LoVo (cell line): ENCODE data around the gene RIT1.

Experiments
- DNase-seq: peaks from one replicate; pipeline ENCODE4 v3.0.0-alpha.2; 2016; ENCODE audit warnings: low spot score

RIT1 gene

DNA sequence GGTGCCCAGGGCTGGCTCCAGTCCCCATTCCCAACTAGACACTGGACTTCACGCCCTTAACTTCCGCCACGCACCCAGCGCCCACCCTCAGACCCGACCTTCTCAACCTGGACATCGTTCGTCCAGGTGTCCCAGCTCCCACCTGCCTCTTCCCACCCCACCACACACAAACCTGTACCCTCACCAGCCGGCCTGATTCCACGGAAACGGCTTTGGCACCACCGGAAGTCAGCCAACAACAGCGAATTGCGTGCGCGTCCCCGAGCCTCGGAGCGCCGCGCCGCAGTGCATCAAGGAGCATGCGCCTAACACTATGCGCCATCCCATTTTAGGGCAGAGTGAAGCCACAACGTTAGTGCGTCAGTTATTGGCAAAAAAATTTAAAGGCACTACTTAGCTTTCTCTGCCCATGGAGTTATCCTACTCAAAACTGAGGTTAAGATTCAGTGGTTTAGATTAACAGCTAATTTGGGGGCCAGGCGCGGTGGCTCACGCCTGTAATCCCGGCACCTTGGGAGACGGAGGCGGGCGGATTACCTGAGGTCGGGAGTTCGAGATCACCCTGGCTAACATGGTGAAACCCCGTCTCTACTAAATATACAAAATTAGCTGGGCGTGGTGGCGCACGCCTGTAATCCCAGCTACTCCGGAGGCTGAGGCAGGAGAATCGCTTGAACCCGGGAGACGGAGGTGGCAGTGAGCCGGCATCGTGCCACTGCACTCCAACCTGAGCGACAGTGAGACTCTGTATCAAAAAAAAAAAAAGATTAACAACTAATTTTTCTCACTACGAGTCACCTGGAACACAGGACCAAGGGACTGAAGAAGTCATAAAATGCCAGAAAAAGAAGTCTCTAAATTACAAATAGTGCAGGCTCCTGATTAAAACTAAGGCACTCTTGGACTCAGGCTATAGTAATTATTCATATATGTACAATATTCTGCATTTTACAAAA is 53.9 kb downstream of the RIT1 start, which contains the start of gene GON4L:
Gene GON4L, minus strand, starts transcription at position 240 of the 956 bp plus-strand sequence. CDS start 3,434 bp downstream, outside the sequence.
- peak; percentile 94 for DNase-seq

DNA sequence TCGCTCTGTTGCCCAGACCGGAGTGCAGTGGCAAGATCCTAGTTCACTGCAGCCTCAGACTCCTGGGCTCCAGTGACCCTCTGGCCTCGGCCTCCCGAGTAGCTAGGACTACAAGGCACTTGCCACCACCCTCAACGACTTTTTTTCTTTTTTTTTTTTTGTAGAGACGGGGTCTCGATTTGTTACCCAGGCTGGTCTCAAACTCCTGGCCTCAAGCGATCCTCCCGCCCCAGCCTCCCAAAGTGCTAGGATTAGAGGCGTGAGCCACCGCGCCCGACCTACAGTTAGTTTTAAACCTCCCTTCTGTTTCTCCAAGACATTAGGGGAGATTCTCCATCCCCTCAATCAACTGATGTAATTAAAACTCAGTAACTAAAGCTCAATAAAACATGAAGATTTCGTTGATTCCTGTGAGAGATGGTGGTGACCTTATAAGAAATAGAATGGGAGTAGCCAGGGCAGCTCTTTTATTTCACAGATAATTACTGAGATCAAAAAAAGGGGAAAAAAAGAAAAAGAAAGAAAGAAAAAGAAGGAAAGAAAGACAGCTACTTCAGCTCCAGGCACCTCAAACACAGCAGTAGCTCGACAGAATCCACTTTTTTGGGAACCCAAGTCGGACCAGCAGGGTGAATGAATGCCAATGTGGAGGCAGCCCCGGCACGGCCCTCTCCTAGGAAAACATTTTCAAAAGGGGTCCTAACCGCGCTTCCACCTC is 54.7 kb downstream of the RIT1 start:
- no peak for DNase-seq

DNA sequence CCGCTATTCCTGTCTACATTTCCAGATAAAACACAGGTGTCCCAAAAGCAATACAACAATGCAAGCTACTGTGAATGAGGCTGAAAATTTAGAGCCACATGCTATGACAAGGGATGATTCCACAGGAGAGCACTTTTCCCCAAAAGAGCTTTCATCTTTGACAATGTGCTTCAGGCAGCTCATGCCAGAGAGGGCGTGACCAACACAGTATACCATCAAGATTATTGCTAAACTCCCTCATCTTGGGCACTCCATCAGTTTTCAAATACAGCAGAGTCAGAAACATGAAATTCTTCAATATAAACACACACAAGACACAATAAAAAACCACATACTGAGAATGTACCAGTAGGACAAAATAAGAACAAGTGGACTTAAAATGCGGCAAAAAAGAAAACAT is 60.8 kb downstream of the RIT1 start:
- no peak for DNase-seq

DNA sequence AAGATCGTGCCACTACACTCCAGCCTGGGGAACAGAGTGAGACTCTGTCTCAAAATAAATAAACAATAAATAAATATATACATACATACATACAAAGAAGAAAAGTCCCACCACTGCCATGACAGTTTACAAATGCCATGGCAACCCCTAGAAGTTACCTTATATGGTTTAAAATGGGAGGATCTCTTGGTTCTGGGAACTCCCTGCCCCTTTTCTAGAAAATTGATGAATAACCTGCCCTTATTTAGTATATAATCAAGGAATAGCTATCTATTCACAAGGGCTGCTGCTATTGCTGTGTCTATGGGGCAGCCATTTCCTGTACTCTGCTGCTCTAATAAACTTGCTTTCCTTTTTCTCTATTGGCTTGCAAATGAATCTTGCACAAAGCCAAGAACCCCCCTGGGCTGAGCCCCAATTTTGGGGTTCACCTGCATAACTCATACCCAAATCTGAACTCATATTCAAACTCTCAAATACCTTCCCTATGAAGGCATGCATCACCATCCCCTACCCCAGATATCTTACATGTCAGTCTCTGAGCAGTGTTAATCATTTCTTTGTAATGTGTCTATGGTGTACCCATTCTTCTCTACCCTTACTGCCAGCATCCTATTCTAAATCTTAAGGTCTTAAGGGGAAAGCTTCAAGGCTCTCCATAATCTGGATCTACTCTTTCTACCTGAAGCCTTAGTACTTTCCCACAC is 63.2 kb downstream of the RIT1 start:
- no peak for DNase-seq
